GM18867 (cell line): ENCODE measurements around the gene USP22.

Source experiments
- ATAC-seq: cut with Tn5 transposase; IDR thresholded peaks from one replicate; pipeline ENCODE4 v1.9.1; 2021; ENCODE audit warnings: mild to moderate bottlenecking, moderate library complexity; ENCODE audit not compliant: unreplicated experiment

Gene USP22

GRCh38 chr17:21002309-21003006 is 40.4 kb downstream of the USP22 start:
- ATAC-seq, result no peak

GRCh38 chr17:21001813-21002221 is 41.0 kb downstream of the USP22 start:
- ATAC-seq, result no peak

GRCh38 chr17:21001111-21001812 is 41.5 kb downstream of the USP22 start:
- ATAC-seq, result no peak

- ATAC-seq, result no peak
Measured at GRCh38 chr17:20999841-21000532, 42.8 kb downstream of the USP22 start.

GRCh38 chr17:20999044-20999573 is 43.7 kb downstream of the USP22 start:
- no peak for ATAC-seq

GRCh38 chr17:20998571-20999043 is 44.2 kb downstream of the USP22 start:
- ATAC-seq, result no peak

- no peak for ATAC-seq
Measured at GRCh38 chr17:20997711-20998570, 44.9 kb downstream of the USP22 start.

- ATAC-seq, result no peak
Measured at GRCh38 chr17:20996724-20997615, 45.8 kb downstream of the USP22 start.

- ATAC-seq, result no peak
Measured at GRCh38 chr17:20995873-20996723, 46.7 kb downstream of the USP22 start.

- ATAC-seq, result no peak
Measured at GRCh38 chr17:20995164-20995872, 47.5 kb downstream of the USP22 start.

- ATAC-seq, result no peak
Measured at GRCh38 chr17:20994779-20995149, 48.0 kb downstream of the USP22 start.

GRCh38 chr17:20993863-20994778 is 48.7 kb downstream of the USP22 start:
- no peak for ATAC-seq

GRCh38 chr17:20992987-20993862 is 49.6 kb downstream of the USP22 start:
- no peak for ATAC-seq

GRCh38 chr17:20992416-20992815 is 50.4 kb downstream of the USP22 start:
- no peak for ATAC-seq

GRCh38 chr17:20991276-20992037 is 51.4 kb downstream of the USP22 start:
- no peak for ATAC-seq
